SK-N-SH (cell line): ENCODE data around the gene GPM6B. TPM values are rescaled to one million over a fixed set of nuclear protein-coding genes. Genes with fewer than 3 reads are reported as not detected.

Source experiments
- CTCF ChIA-PET: fragments of 300-600, 350-600 bp; formaldehyde crosslinking; extraction: SDS; loops from one replicate; lab custom pipeline; 2021; lab: Yijun Ruan, JAX
- POLR2A ChIA-PET: fragments of 350-600 bp; sonication (Branson Sonifier 250); formaldehyde crosslinking; extraction: SDS; loops from one replicate; lab custom pipeline; 2020; ENCODE audit warnings: antibody characterized with exemption, inconsistent platforms; lab: Yijun Ruan, JAX
- DNase-seq: peaks from one replicate; pipeline ENCODE4 v3.0.0; 2012
- H2AFZ ChIP-seq: fragments of 200-600 bp; sonication (generic); 2 replicates; pipeline ENCODE4 v1.8.1; 2016; ENCODE audit warnings: antibody characterized with exemption, mild to moderate bottlenecking, low read depth
- H3F3A ChIP-seq: fragments of 200-600 bp; sonication (generic); replicated peaks from 2 replicates; pipeline ENCODE3; 2016; ENCODE audit warnings: antibody characterized with exemption, mild to moderate bottlenecking; ENCODE audit not compliant: insufficient read depth
- H3K27ac ChIP-seq, 2 experiments: fragments of 200-500 bp in 1 of 2; fragments of 200-600 bp in 1 of 2; sonication (Bioruptor generic) in 1 of 2; sonication (generic), shearing (Covaris generic) in 1 of 2; 2 replicates each; pipeline versions ENCODE4 v1.5.1 to v1.6.1; 2014 to 2016; ENCODE audit warnings: low read depth in 2 of 2, inconsistent platforms in 1 of 2, low read length in 1 of 2, mild to moderate bottlenecking in 1 of 2, mixed read lengths in 1 of 2
- H3K27me3 ChIP-seq: fragments of 200-600 bp; sonication (generic), shearing (Covaris generic); 2 replicates; pipeline ENCODE4 v1.6.1; 2016; ENCODE audit warnings: mixed run types; ENCODE audit not compliant: insufficient read depth
- H3K36me3 ChIP-seq, 2 experiments: fragments of 200-500 bp in 1 of 2; fragments of 200-600 bp in 1 of 2; sonication (Bioruptor generic) in 1 of 2; sonication (generic) in 1 of 2; replicated peaks in 1 of 2; 2 replicates each; pipeline versions ENCODE3 to v1.5.1; 2014 to 2016; ENCODE audit warnings: low read length in 1 of 2, mild to moderate bottlenecking in 1 of 2; ENCODE audit not compliant: insufficient read depth in 2 of 2, control insufficient read depth in 1 of 2
- H3K4me1 ChIP-seq, 2 experiments: fragments of 200-500 bp in 1 of 2; fragments of 200-600 bp in 1 of 2; sonication (Bioruptor generic) in 1 of 2; sonication (generic), shearing (Covaris generic) in 1 of 2; 2 replicates each; pipeline versions ENCODE4 v1.5.1 to v1.6.1; 2014 to 2016; ENCODE audit warnings: low read depth in 1 of 2, low read length in 1 of 2, mixed run types in 1 of 2; ENCODE audit not compliant: insufficient read depth in 2 of 2, control insufficient read depth in 1 of 2
- H3K4me2 ChIP-seq: fragments of 200-600 bp; sonication (generic), shearing (Covaris generic); 2 replicates; pipeline ENCODE4 v1.6.1; 2017; ENCODE audit warnings: mixed run types
- H3K4me3 ChIP-seq, 2 experiments: fragments of 200-500 bp in 1 of 2; fragments of 200-600 bp in 1 of 2; sonication (Bioruptor generic) in 1 of 2; sonication (generic), shearing (Covaris generic) in 1 of 2; 2 replicates each; pipeline versions ENCODE4 v1.5.1 to v1.8.1; 2014 to 2016; ENCODE audit warnings: low read depth in 2 of 2, inconsistent platforms in 1 of 2, low read length in 1 of 2, mild to moderate bottlenecking in 1 of 2, mixed read lengths in 1 of 2, moderate library complexity in 1 of 2
- H3K79me2 ChIP-seq: fragments of 200-600 bp; sonication (generic); 2 replicates; pipeline ENCODE4 v1.8.1; 2017; ENCODE audit warnings: mild to moderate bottlenecking; ENCODE audit not compliant: insufficient read depth
- H3K9ac ChIP-seq: fragments of 200-600 bp; sonication (generic); 2 replicates; pipeline ENCODE4 v1.6.1; 2017; ENCODE audit warnings: mixed run types
- H3K9me2 ChIP-seq: fragments of 200-600 bp; sonication (generic); 2 replicates; pipeline ENCODE4 v1.6.1; 2017; ENCODE audit warnings: mixed run types
- H3K9me3 ChIP-seq: fragments of 200-600 bp; sonication (generic); 2 replicates; pipeline ENCODE4 v1.6.1; 2017; ENCODE audit warnings: mixed run types, mild to moderate bottlenecking, moderate library complexity
- H4K20me1 ChIP-seq: fragments of 200-600 bp; sonication (generic); 2 replicates; pipeline ENCODE4 v1.6.1; 2017; ENCODE audit warnings: mild to moderate bottlenecking, mixed run types; ENCODE audit not compliant: insufficient read depth
- CTCF ChIP-seq: fragments of 200-600 bp; sonication (generic); IDR thresholded peaks from 2 replicates; pipeline ENCODE4 v1.6.1; 2017; ENCODE audit warnings: antibody characterized with exemption, mild to moderate bottlenecking, moderate library complexity
- EP300 ChIP-seq, 2 experiments: IDR thresholded peaks; 2 replicates each; pipeline versions ENCODE4 v1.4.0 to v1.6.1; 2012; ENCODE audit warnings: borderline replicate concordance in 1 of 2, low read depth in 1 of 2, low read length in 1 of 2
- FOSL2 ChIP-seq: IDR thresholded peaks from 2 replicates; pipeline ENCODE4 v1.4.0; 2012; ENCODE audit warnings: low read depth, mild to moderate bottlenecking, moderate library complexity, borderline replicate concordance
- FOXJ3 ChIP-seq: sonication (generic); formaldehyde crosslinking; IDR thresholded peaks from 2 replicates; pipeline ENCODE4 v1.5.1; 2020; ENCODE audit warnings: mild to moderate bottlenecking, missing genetic modification reagents
- JUND ChIP-seq: IDR thresholded peaks from 2 replicates; pipeline ENCODE4 v1.4.0; 2012
- MXI1 ChIP-seq: IDR thresholded peaks from 2 replicates; pipeline ENCODE4 v1.6.1; 2012; ENCODE audit warnings: mild to moderate bottlenecking, low read depth, low read length, improper control_type of control experiment
- POLR2AphosphoS5 ChIP-seq: IDR thresholded peaks from 2 replicates; pipeline ENCODE4 v1.6.1; 2012; ENCODE audit warnings: low read depth, low read length
- RAD21 ChIP-seq: IDR thresholded peaks from 2 replicates; pipeline ENCODE4 v1.6.1; 2012; ENCODE audit warnings: mild to moderate bottlenecking, low read length
- RCOR1 ChIP-seq: fragments of 150-350 bp; IDR thresholded peaks from 2 replicates; pipeline ENCODE4 v1.6.1; 2017; ENCODE audit warnings: antibody characterized with exemption, low read length
- SMC3 ChIP-seq: IDR thresholded peaks from 2 replicates; pipeline ENCODE4 v1.6.1; 2012; ENCODE audit warnings: low read depth, low read length, improper control_type of control experiment
- TCF12 ChIP-seq: IDR thresholded peaks from 2 replicates; pipeline ENCODE4 v1.4.0; 2012
- USF2 ChIP-seq: fragments of 150-350 bp; IDR thresholded peaks from 2 replicates; pipeline ENCODE4 v1.6.1; 2017; ENCODE audit warnings: antibody characterized with exemption, low read length, low read depth, borderline replicate concordance
- WGBS: methylation state at CpG from one replicate; pipeline ENCODE4 v1.1.6; 2017; ENCODE audit warnings: low lambda C conversion rate; 5-methylcytosine and 5-hydroxymethylcytosine counted together
- polyA plus RNA-seq, 3 experiments: library from polyadenylated mRNA; depleted of rRNA; stranded (reverse); fragments of >200 nt; gene quantifications; 2 replicates each; pipeline ENCODE4 v1.2.3, GENCODE V29; 2012

Gene GPM6B
- polyA plus RNA-seq, 1 of the 3 experiments (the other 2 are of a cell fraction), result 1.2 TPM

GRCh38 chrX:13768939-13769338 lies 48.0 kb downstream of the GPM6B start:
- no peaks in the 10 kb centered on the region for H3K9me3 ChIP-seq
- H3K9me2 ChIP-seq, result no peaks in the 10 kb centered on the region
- H3K4me1 ChIP-seq, result no peaks in the 10 kb centered on the region; a peak in 1 of 4 replicates
- H3K79me2 ChIP-seq, result no peaks in the 10 kb centered on the region; the same call in 1 of the 2 replicates
- no peaks in the 10 kb centered on the region for H3F3A ChIP-seq
- TF ChIP-seq CTCF (no peak), RAD21 (no peak), FOXJ3 (CRISPR knock-in tag) (no peak), RCOR1 (no peak), POLR2AphosphoS5 (no peak), JUND (no peak), USF2 (no peak), TCF12 (no peak), FOSL2 (no peak)
- 99% methylated on average over 4 of the region's 4 CpGs for WGBS
- DNase-seq, result no peak
- ChIA-PET POLR2A (no interaction called here), CTCF (interaction anchor here (1.0 kb wide), 1 partner anchor 262 kb away, joined by 3 read pairs; no protein-coding TSS in a partner anchor)
- H3K36me3 ChIP-seq, result peaks cover 75 to 90% of the 10 kb centered on the region in 2 experiments
- no peak overlapping the region for H3K4me3 ChIP-seq
- no peak overlapping the region for H3K9ac ChIP-seq
- no peaks in the 10 kb centered on the region for H3K27me3 ChIP-seq
- H3K27ac ChIP-seq, result no peak overlapping the region
- H4K20me1 ChIP-seq, result no peaks in the 10 kb centered on the region
- no peak overlapping the region for H3K4me2 ChIP-seq
- no peak overlapping the region for H2AFZ ChIP-seq

- Histone ChIP-seq H3K9me3 (no peaks in the 10 kb centered on the region), H3K9ac (no peak overlapping the region), H3K4me1 (peaks cover 0 to 2% of the 10 kb centered on the region in 2 experiments; a peak in 1 of 4 replicates), H3K27me3 (no peaks in the 10 kb centered on the region), H3K36me3 (peaks cover 66 to 88% of the 10 kb centered on the region in 2 experiments), H3F3A (no peaks in the 10 kb centered on the region), H4K20me1 (no peaks in the 10 kb centered on the region), H3K4me2 (no peak overlapping the region), H3K4me3 (no peak overlapping the region; a peak in 1 of 4 replicates), H3K79me2 (no peaks in the 10 kb centered on the region; the same call in 1 of the 2 replicates), H3K9me2 (no peaks in the 10 kb centered on the region), H3K27ac (no peak overlapping the region), H2AFZ (no peak overlapping the region)
- POLR2A ChIA-PET, result interaction anchor here (0.5 kb wide), 1 partner anchor 287 kb away, joined by 3 read pairs; no protein-coding TSS in a partner anchor
- DNase-seq, result peak; percentile 72
- TF ChIP-seq EP300 (IDR thresholded peaks at IDR 0.05; ENCODE audit: borderline replicate concordance in 1 of 2, low read depth in 1 of 2, low read length in 1 of 2) (no peak), SMC3 (peak; percentile 51; the same call in 1 of the 2 replicates), CTCF (peak; percentile 37), RAD21 (peak; percentile 56), MXI1 (no peak)
- 71% methylated on average over 6 of the region's 6 CpGs for WGBS
- CTCF ChIA-PET, result interaction anchor here (0.7 to 4.2 kb wide), 10 partner anchors 11 to 267 kb away, joined by 3 to 20 read pairs (median 4); partner anchors contain the start of genes GEMIN8, OFD1 and TRAPPC2
Measured at GRCh38 chrX:13764765-13765164, 52.1 kb downstream of the GPM6B start.
